ENCODE results near the gene BRAT1. TPM values are rescaled to one million over a fixed set of nuclear protein-coding genes. Genes with fewer than 3 reads are reported as not detected.
A peak's percentile ranks its signal among the peaks of the same experiment; 100 is the strongest.

BRAT1 gene
- total RNA-seq, 1 donor from 2014 or later = 66.0 TPM

DNA sequence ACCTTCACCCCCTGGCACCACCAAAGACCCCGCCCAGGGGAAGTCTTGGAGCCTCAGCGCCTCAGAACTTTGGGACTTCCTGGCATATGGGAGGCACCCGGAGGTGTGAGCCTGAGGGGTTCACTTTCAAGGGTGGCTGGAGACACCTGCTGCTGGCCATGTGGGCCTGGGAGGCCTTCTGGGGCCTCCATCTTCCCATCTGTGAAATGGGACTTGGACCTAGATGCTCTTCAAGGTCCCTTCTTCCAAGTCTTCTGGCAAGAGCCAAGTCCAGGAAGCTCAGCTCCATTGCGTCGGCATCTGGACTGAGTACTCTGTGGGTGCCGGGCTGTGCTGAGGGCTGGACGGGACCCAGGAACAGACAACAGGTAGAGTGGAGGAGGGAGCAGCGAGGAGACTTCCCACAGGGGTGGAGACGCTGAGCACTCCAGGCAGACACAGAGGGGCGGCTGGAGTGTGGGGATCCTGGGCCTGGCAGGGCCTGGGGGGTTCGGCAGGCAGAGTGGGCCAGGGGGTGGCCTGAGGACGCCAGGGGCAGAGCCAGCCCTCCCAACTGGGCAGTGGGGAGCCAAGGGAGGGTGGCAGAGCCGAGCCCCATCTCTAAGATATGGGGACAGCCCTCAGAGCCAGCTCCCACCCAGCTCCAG lies 45.1 kb downstream of the BRAT1 start:
- Histone ChIP-seq H3K9me3 (no peaks in the 10 kb centered on the region), H3K27me3 (no peaks in the 10 kb centered on the region), H3K27ac (peak overlapping the region; percentile 44), H3K36me3 (no peaks in the 10 kb centered on the region), H3K4me3 (no peak overlapping the region), H3K4me1 (peaks cover 52% of the 10 kb centered on the region)
- DNase-seq (ENCODE audit: extremely low spot score in 2 of 2) = no peak
- TF ChIP-seq POLR2A (IDR thresholded peaks at IDR 0.05) (no peak), POLR2AphosphoS5 (IDR thresholded peaks at IDR 0.05; ENCODE audit: insufficient read depth in 1 of 2, low read depth in 1 of 2) (no peak)
- TF ChIP-seq, protein P1, sequence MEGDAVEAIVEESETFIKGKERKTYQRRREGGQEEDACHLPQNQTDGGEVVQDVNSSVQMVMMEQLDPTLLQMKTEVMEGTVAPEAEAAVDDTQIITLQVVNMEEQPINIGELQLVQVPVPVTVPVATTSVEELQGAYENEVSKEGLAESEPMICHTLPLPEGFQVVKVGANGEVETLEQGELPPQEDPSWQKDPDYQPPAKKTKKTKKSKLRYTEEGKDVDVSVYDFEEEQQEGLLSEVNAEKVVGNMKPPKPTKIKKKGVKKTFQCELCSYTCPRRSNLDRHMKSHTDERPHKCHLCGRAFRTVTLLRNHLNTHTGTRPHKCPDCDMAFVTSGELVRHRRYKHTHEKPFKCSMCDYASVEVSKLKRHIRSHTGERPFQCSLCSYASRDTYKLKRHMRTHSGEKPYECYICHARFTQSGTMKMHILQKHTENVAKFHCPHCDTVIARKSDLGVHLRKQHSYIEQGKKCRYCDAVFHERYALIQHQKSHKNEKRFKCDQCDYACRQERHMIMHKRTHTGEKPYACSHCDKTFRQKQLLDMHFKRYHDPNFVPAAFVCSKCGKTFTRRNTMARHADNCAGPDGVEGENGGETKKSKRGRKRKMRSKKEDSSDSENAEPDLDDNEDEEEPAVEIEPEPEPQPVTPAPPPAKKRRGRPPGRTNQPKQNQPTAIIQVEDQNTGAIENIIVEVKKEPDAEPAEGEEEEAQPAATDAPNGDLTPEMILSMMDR (IDR thresholded peaks at IDR 0.05) = no peak
- intact Hi-C loops (cut with DNase I) = no loop called here

DNA sequence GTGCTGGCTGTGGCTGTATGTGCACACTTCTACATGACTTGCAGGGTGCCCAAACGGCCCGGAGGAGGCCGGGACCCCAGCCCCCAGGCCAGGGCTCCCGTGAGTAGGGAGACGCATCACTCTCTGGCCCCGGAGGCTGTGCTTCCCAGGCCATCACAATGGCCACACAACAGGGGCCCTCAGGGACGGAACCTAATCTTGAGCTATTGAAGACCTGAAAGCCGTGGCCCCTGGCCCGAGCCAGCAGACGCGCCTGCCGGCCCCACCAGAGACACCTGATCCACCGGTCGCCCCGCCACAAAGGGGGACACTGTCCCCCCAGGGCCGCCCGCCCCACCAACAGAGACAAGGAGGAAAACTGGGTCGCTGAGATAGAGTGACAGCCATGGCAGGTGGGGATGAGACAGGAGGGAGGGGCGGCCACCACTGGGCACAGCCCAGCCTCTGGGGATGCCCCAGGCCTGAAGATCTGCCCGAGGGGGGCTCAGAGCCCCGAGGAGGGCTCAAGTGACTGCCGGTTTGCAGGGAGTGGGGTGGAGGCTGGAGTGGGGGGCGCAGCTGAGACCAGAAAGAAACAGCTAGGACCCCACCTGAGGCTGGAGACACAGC lies 45.9 kb downstream of the BRAT1 start:
- intact Hi-C loops (cut with DNase I) = no loop called here
- no peak overlapping the region for H3K4me3 ChIP-seq
- no peak for DNase-seq (ENCODE audit: extremely low spot score in 2 of 2)
- TF ChIP-seq POLR2AphosphoS5 (IDR thresholded peaks at IDR 0.05; ENCODE audit: insufficient read depth in 1 of 2, low read depth in 1 of 2) (no peak), POLR2A (IDR thresholded peaks at IDR 0.05) (no peak)
- TF ChIP-seq, protein P1 (IDR thresholded peaks at IDR 0.05) = no peak
- H3K9me3 ChIP-seq = no peaks in the 10 kb centered on the region
- peaks cover 52% of the 10 kb centered on the region for H3K4me1 ChIP-seq
- H3K36me3 ChIP-seq = no peaks in the 10 kb centered on the region
- H3K27ac ChIP-seq = peak overlapping the region; percentile 44
- H3K27me3 ChIP-seq = no peaks in the 10 kb centered on the region

DNA sequence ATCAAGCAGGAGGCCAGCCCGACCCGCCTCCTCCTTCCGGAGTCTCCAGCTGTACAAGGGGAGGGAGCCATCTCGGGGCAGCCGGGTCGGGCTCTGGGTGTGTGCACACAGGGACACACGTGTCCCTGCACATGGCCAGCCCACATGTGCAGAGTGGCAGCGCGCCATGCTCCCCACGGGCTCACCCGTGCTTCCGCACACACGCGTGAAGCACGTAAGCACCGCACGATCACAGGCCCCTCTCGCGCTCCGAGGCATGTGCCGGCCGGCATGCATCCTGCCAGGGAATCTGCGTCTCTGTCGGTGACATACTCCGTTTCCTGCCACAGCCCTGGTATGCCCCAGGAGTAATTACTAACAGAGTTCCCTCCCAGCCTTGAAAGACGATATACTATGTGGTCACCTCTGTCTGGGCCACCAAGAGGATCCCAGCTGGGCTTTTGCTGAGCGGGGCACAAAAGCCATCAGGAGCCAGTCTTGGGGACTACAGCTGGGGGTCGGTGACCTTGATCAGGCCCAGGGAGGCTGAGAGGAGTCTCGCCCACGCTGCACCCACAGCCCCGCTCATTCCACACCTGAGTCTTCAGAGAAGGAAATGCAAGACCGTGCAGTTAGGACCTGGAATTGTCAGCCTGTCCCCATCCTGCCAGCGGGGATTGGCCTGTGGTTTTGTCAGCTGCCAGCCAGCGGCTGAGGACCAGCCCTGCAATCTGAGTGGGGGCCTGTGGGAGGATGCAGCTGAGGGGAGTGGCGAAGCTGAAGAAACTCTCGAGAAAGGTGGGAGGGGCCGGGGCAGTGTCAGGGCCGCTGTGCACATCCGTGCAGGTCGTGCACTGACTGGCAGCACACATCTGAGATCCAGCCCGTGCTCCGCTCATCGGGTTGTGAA lies 46.8 kb downstream of the BRAT1 start:
- no peak for DNase-seq (ENCODE audit: extremely low spot score in 2 of 2)
- Histone ChIP-seq H3K27me3 (no peaks in the 10 kb centered on the region), H3K36me3 (no peaks in the 10 kb centered on the region), H3K27ac (peak overlapping the region; percentile 44), H3K4me3 (no peak overlapping the region), H3K4me1 (peaks cover 55% of the 10 kb centered on the region), H3K9me3 (no peaks in the 10 kb centered on the region)
- intact Hi-C loops (cut with DNase I) = no loop called here
- TF ChIP-seq POLR2A (IDR thresholded peaks at IDR 0.05) = no peak
- TF ChIP-seq POLR2AphosphoS5 (IDR thresholded peaks at IDR 0.05; ENCODE audit: insufficient read depth in 1 of 2, low read depth in 1 of 2) = peak in 1 of 2 donors; percentile 73

DNA sequence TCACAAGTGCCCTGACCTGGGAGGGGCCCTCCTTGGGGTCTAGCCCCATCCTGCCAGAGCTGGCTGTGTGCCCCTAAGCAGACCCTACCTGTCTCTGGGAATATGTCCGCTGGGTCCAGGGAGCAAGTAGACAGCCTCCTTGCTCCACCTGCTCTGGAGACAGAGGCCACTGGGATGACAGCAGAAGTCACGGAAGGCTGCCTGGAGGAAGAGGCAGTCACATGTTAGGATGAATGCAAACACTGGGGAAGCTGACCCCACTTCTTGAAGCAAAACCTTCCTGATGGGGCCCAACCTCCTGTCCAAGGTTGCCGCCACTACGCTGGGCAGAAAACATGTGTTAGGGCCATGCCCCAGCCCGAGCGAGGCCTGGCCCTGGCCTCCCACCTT lies 47.4 kb downstream of the BRAT1 start:
- Histone ChIP-seq H3K4me1 (peaks cover 61% of the 10 kb centered on the region), H3K27ac (no peak overlapping the region), H3K9me3 (no peaks in the 10 kb centered on the region), H3K36me3 (no peaks in the 10 kb centered on the region), H3K27me3 (no peaks in the 10 kb centered on the region), H3K4me3 (no peak overlapping the region)
- no peak for TF ChIP-seq POLR2AphosphoS5 (IDR thresholded peaks at IDR 0.05; ENCODE audit: insufficient read depth in 1 of 2, low read depth in 1 of 2)
- TF ChIP-seq, protein P1 (IDR thresholded peaks at IDR 0.05) = no peak
- TF ChIP-seq POLR2A (IDR thresholded peaks at IDR 0.05) = no peak
- DNase-seq (ENCODE audit: extremely low spot score in 2 of 2) = no peak
- intact Hi-C loops (cut with DNase I) = no loop called here

DNA sequence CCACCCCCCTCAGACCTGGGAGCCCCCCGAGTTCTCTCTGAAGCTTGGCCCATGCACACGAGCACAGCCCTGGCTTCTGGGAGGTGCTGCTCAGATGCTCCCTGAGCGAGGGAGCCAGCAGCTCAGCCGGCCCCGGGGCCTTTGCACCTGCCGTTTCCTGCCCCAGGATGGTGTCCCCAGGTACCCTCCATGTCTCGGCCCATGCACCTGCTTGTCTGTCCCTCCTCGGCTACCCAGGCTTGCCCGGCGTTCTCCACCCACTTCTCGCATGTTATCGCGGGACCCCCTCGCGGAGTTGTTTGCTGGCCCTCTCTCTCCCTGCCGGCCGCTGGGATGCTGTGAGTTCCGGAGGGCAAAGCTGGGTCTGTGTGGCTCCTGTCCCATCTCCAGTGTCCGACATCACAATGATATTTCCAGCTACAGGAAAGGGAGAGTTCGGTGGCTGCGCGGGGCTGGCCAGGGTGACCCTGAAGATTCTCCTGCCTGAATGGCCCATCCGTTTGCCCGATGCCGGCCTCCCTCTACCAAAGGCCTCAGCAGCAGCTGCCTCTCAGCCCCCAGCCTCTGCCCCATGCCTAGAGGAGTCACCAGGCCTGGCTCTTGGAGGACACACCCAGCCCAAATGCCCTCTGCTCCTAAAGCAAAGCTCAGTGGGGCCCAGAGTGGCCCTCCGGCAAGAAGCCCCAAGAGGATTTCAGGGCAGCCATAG lies 48.0 kb downstream of the BRAT1 start:
- H3K27ac ChIP-seq = no peak overlapping the region
- TF ChIP-seq POLR2AphosphoS5 (IDR thresholded peaks at IDR 0.05; ENCODE audit: insufficient read depth in 1 of 2, low read depth in 1 of 2) (no peak), POLR2A (IDR thresholded peaks at IDR 0.05) (no peak)
- TF ChIP-seq, protein P1 (IDR thresholded peaks at IDR 0.05) = no peak
- DNase-seq (ENCODE audit: extremely low spot score in 2 of 2) = no peak
- H3K9me3 ChIP-seq = no peaks in the 10 kb centered on the region
- H3K4me3 ChIP-seq = no peak overlapping the region
- H3K27me3 ChIP-seq = no peaks in the 10 kb centered on the region
- H3K36me3 ChIP-seq = no peaks in the 10 kb centered on the region
- H3K4me1 ChIP-seq = peaks cover 56% of the 10 kb centered on the region
- intact Hi-C loops (cut with DNase I) = no loop called here

Measured in vagina (tissue), 2 donors.